H9 (cell line): ENCODE data around the gene CDAN1. TPM values are rescaled to one million over a fixed set of nuclear protein-coding genes. Genes with fewer than 3 reads are reported as not detected.

Experiments used
- DNase-seq: peaks from one replicate; pipeline ENCODE4 v3.0.0-alpha.2; 2017
- H2AFZ ChIP-seq: one replicate; pipeline ENCODE4 v1.6.1; 2013; ENCODE audit warnings: mild to moderate bottlenecking, low read length, control low read depth, moderate library complexity
- H2AK5ac ChIP-seq: 2 replicates; pipeline ENCODE4 v1.6.1; 2013; ENCODE audit warnings: low read length, control low read depth, mixed read lengths; ENCODE audit not compliant: insufficient read length
- H2BK120ac ChIP-seq: one replicate; pipeline ENCODE4 v1.6.1; 2013; ENCODE audit warnings: low read depth, mild to moderate bottlenecking, low read length, control low read depth, inconsistent platforms; ENCODE audit not compliant: poor library complexity, severe bottlenecking
- H2BK12ac ChIP-seq: 2 replicates; pipeline ENCODE4 v1.6.1; 2013; ENCODE audit warnings: low read length, control low read depth, mixed read lengths, low read depth; ENCODE audit not compliant: insufficient read length
- H2BK15ac ChIP-seq: 2 replicates; pipeline ENCODE4 v1.6.1; 2013; ENCODE audit warnings: low read depth, low read length, control low read depth
- H2BK20ac ChIP-seq: one replicate; pipeline ENCODE4 v1.6.1; 2013; ENCODE audit warnings: low read depth, mild to moderate bottlenecking, low read length, control low read depth, inconsistent platforms; ENCODE audit not compliant: poor library complexity, severe bottlenecking
- H2BK5ac ChIP-seq: 2 replicates; pipeline ENCODE4 v1.6.1; 2013; ENCODE audit warnings: low read length, control low read depth, mixed read lengths; ENCODE audit not compliant: insufficient read length
- H3K14ac ChIP-seq: 2 replicates; pipeline ENCODE4 v1.6.1; 2013; ENCODE audit warnings: low read length, control low read depth; ENCODE audit not compliant: insufficient read depth
- H3K18ac ChIP-seq: 2 replicates; pipeline ENCODE4 v1.6.1; 2013; ENCODE audit warnings: low read depth, mild to moderate bottlenecking, mixed read lengths, low read length, control low read depth; ENCODE audit not compliant: insufficient read length
- H3K23ac ChIP-seq: 2 replicates; pipeline ENCODE4 v1.6.1; 2013; ENCODE audit warnings: low read length, control low read depth, mixed read lengths, low read depth; ENCODE audit not compliant: insufficient read length
- H3K23me2 ChIP-seq: 2 replicates; pipeline ENCODE4 v1.6.1; 2013; ENCODE audit warnings: low read depth, mild to moderate bottlenecking, mixed read lengths, low read length, control low read depth; ENCODE audit not compliant: insufficient read length, poor library complexity, severe bottlenecking
- H3K27ac ChIP-seq: 2 replicates; pipeline ENCODE4 v1.5.1; 2013; ENCODE audit warnings: low read length, control low read depth, mixed read lengths, low read depth; ENCODE audit not compliant: insufficient read length
- H3K27me3 ChIP-seq: 2 replicates; pipeline ENCODE4 v1.6.1; 2013; ENCODE audit warnings: low read length, control low read depth, inconsistent platforms; ENCODE audit not compliant: insufficient read depth
- H3K4ac ChIP-seq: 2 replicates; pipeline ENCODE4 v1.6.1; 2013; ENCODE audit warnings: low read depth, mild to moderate bottlenecking, control low read depth, inconsistent platforms, low read length, moderate library complexity
- H3K4me1 ChIP-seq: 2 replicates; pipeline ENCODE4 v1.6.1; 2013; ENCODE audit warnings: low read length, control low read depth, inconsistent platforms; ENCODE audit not compliant: insufficient read depth
- H3K4me2 ChIP-seq: 2 replicates; pipeline ENCODE4 v1.6.1; 2013; ENCODE audit warnings: low read length, control low read depth, mixed read lengths; ENCODE audit not compliant: insufficient read length, insufficient read depth
- H3K56ac ChIP-seq: 2 replicates; pipeline ENCODE4 v1.6.1; 2013; ENCODE audit warnings: low read depth, mild to moderate bottlenecking, mixed read lengths, low read length, control low read depth; ENCODE audit not compliant: insufficient read length
- H3K79me1 ChIP-seq: 2 replicates; pipeline ENCODE4 v1.6.1; 2013; ENCODE audit warnings: low read depth, mild to moderate bottlenecking, moderate library complexity, low read length, control low read depth, inconsistent platforms; ENCODE audit not compliant: insufficient read depth, poor library complexity, severe bottlenecking
- H3K79me2 ChIP-seq: 2 replicates; pipeline ENCODE4 v1.6.1; 2013; ENCODE audit warnings: low read length, control low read depth, inconsistent platforms; ENCODE audit not compliant: insufficient read depth
- H3K9ac ChIP-seq: 2 replicates; pipeline ENCODE4 v1.6.1; 2013; ENCODE audit warnings: low read length, control low read depth, mixed read lengths; ENCODE audit not compliant: insufficient read length; ENCODE audit errors: extremely low read depth
- H3K9me3 ChIP-seq: one replicate; pipeline ENCODE4 v1.6.1; 2013; ENCODE audit warnings: low read depth, low read length, inconsistent platforms; ENCODE audit not compliant: control insufficient read depth
- H3T11ph ChIP-seq: one replicate; pipeline ENCODE4 v1.6.1; 2013; ENCODE audit warnings: mild to moderate bottlenecking, low read length, control low read depth, inconsistent platforms
- H4K20me1 ChIP-seq: one replicate; pipeline ENCODE4 v1.6.1; 2013; ENCODE audit not compliant: control insufficient read depth, insufficient read length, insufficient read depth
- H4K5ac ChIP-seq: 2 replicates; pipeline ENCODE4 v1.6.1; 2013; ENCODE audit warnings: low read depth, mild to moderate bottlenecking, mixed read lengths, low read length, control low read depth; ENCODE audit not compliant: insufficient read length
- H4K8ac ChIP-seq: replicated peaks from 2 replicates; pipeline ENCODE4 v1.6.1; 2013; ENCODE audit warnings: low read length, control low read depth, mixed read lengths, low read depth; ENCODE audit not compliant: insufficient read length
- H4K91ac ChIP-seq: 2 replicates; pipeline ENCODE4 v1.6.1; 2013; ENCODE audit warnings: low read depth, mild to moderate bottlenecking, moderate library complexity, mixed read lengths, low read length, control low read depth; ENCODE audit not compliant: insufficient read length
- H3K27ac Mint-ChIP-seq, 3 experiments: 2 replicates in 2 of 3; 3 replicates in 1 of 3; pipeline ENCODE4 v1.8.0; 2020 to 2021; ENCODE audit warnings: mixed read lengths in 3 of 3, mild to moderate bottlenecking in 1 of 3, moderate library complexity in 1 of 3
- H3K27me3 Mint-ChIP-seq: 2 replicates; pipeline ENCODE4 v1.8.0; 2021; ENCODE audit warnings: low read depth, mild to moderate bottlenecking, moderate library complexity, mixed read lengths
- H3K36me3 Mint-ChIP-seq, 3 experiments: 2 replicates in 2 of 3; 3 replicates in 1 of 3; pipeline ENCODE4 v1.8.0; 2020 to 2021; ENCODE audit warnings: low read depth in 3 of 3, mixed read lengths in 3 of 3; ENCODE audit not compliant: insufficient read depth in 1 of 3
- H3K4me1 Mint-ChIP-seq, 2 experiments: 2 replicates each; pipeline ENCODE4 v1.8.0; 2020; ENCODE audit warnings: mixed read lengths in 2 of 2
- H3K4me3 Mint-ChIP-seq, 2 experiments: 2 replicates in 1 of 2; 3 replicates in 1 of 2; pipeline ENCODE4 v1.8.0; 2020 to 2021; ENCODE audit warnings: mild to moderate bottlenecking in 2 of 2, mixed read lengths in 2 of 2, moderate library complexity in 1 of 2
- H3K9me3 Mint-ChIP-seq, 2 experiments: 2 replicates in 1 of 2; 3 replicates in 1 of 2; pipeline ENCODE4 v1.8.0; 2020; ENCODE audit warnings: mild to moderate bottlenecking in 2 of 2, mixed read lengths in 2 of 2, moderate library complexity in 1 of 2
- WGBS: extraction: QIAGEN DNeasy Blood & Tissue Kit; methylation state at CpG from one replicate; pipeline ENCODE4 v1.1.7; 2013; ENCODE audit warnings: missing lambda C conversion rate, low lambda C conversion rate, mixed read lengths; ENCODE audit not compliant: insufficient read length; ENCODE audit errors: extremely low coverage; 5-methylcytosine and 5-hydroxymethylcytosine counted together
- total RNA-seq: library from RNA; stranded (reverse); gene quantifications from 2 replicates; pipeline ENCODE4 v1.2.1, GENCODE V29; 2021
- TF ChIP-seq, protein P1 (sequence below): fragments of 200-600 bp; sonication (generic); conservative IDR thresholded peaks from 3 replicates; pipeline ENCODE4 v1.8.0; 2021; ENCODE audit warnings: antibody characterized with exemption, mild to moderate bottlenecking

CDAN1 gene
- total RNA-seq, 1 experiment from 2014 or later, result 20.4 TPM

DNA sequence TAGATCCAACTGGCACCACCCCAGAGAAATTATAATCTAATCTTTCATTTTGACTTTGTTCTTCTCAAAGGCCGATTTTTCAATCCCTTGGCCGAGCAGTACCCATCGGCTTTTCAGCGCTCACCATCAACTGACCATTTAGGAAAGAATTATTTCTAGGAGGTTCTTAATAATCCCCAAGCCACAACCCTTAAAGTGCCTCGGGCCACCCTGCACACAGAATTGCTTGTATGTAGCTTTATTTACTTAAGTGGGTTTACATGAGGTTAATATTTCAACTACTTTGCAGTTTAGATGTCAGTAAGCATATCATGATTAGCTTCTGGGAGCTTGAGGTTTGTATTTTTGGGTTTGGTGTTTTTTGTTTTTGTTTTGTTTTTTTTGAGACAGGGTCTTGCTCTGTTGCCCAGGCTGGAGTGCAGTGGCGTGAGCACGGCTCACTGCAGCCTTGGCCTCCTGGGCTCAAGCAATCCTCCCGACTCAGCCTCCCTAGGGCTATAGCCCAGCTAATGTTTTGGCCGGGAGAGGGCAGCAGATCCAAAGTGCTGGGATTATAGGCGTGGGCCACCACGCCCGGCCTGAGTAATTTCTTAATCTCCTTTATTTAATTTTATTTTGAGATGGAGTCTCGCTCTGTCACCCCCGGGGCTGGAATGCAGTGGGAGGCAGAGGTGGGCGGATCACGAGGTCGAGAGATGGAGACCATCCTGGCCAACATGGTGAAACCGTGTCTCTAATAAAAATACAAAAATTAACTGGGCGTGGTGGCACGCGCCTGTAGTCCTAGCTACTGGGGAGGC is 801 bp upstream of the CDAN1 start:
- H4K91ac ChIP-seq, result no peak overlapping the region
- H3K4ac ChIP-seq, result no peak overlapping the region
- peak overlapping the region; percentile 9 to 68 (median 63); a peak in 3 of 7 replicates for H3K27ac Mint-ChIP-seq
- no peaks in the 10 kb centered on the region for H3K79me2 ChIP-seq
- no peaks in the 10 kb centered on the region; a peak in 1 of 5 replicates for H3K9me3 Mint-ChIP-seq
- H3K36me3 Mint-ChIP-seq, result peaks cover 6 to 26% (median 24%) of the 10 kb centered on the region in 3 experiments; a peak in 6 of 7 replicates
- peak overlapping the region; percentile 76 to 84 for H3K4me3 Mint-ChIP-seq
- H3T11ph ChIP-seq, result no peak overlapping the region
- no peak overlapping the region for H2BK5ac ChIP-seq
- H2BK12ac ChIP-seq, result no peak overlapping the region
- H2BK15ac ChIP-seq, result no peak overlapping the region
- H2BK20ac ChIP-seq, result no peak overlapping the region
- H3K14ac ChIP-seq, result no peak overlapping the region
- H3K56ac ChIP-seq, result no peak overlapping the region
- H3K4me2 ChIP-seq, result peak overlapping the region; percentile 38
- TF ChIP-seq, protein P1, sequence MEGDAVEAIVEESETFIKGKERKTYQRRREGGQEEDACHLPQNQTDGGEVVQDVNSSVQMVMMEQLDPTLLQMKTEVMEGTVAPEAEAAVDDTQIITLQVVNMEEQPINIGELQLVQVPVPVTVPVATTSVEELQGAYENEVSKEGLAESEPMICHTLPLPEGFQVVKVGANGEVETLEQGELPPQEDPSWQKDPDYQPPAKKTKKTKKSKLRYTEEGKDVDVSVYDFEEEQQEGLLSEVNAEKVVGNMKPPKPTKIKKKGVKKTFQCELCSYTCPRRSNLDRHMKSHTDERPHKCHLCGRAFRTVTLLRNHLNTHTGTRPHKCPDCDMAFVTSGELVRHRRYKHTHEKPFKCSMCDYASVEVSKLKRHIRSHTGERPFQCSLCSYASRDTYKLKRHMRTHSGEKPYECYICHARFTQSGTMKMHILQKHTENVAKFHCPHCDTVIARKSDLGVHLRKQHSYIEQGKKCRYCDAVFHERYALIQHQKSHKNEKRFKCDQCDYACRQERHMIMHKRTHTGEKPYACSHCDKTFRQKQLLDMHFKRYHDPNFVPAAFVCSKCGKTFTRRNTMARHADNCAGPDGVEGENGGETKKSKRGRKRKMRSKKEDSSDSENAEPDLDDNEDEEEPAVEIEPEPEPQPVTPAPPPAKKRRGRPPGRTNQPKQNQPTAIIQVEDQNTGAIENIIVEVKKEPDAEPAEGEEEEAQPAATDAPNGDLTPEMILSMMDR, result no peak; the same call in 2 of the 3 replicates
- no peak overlapping the region for H4K5ac ChIP-seq
- H4K8ac ChIP-seq, result no peak overlapping the region
- no peak overlapping the region for H2AFZ ChIP-seq
- no peak overlapping the region for H3K18ac ChIP-seq
- H3K4me1 Mint-ChIP-seq, result peaks cover 7 to 9% of the 10 kb centered on the region in 2 experiments; a peak in 3 of 4 replicates
- no peaks in the 10 kb centered on the region for H3K79me1 ChIP-seq
- H3K27me3 ChIP-seq, result no peaks in the 10 kb centered on the region
- no peaks in the 10 kb centered on the region for H4K20me1 ChIP-seq
- H2BK120ac ChIP-seq, result no peak overlapping the region
- H3K9ac ChIP-seq, result no peak overlapping the region
- no peaks in the 10 kb centered on the region for H3K23me2 ChIP-seq
- no peak overlapping the region for H3K23ac ChIP-seq
- H3K27me3 Mint-ChIP-seq, result no peaks in the 10 kb centered on the region
- no peak for DNase-seq
- H3K4me1 ChIP-seq, result no peaks in the 10 kb centered on the region
- H2AK5ac ChIP-seq, result no peak overlapping the region
- no CpG with 5 or more reads among the region's 21 CpGs for WGBS
- H3K9me3 ChIP-seq, result no peaks in the 10 kb centered on the region
- no peak overlapping the region for H3K27ac ChIP-seq
